Duodenal mucosa (tissue), 2 donors: ENCODE data around the gene CCHCR1.
A peak's percentile ranks its signal among the peaks of the same experiment; 100 is the strongest.

ENCODE experiments used
- H3K27ac ChIP-seq: one replicate; pipeline ENCODE4 v1.7.0; 2013; ENCODE audit warnings: low read depth, low read length
- H3K27me3 ChIP-seq, 2 donors: one replicate each; pipeline ENCODE4 v1.7.0; 2013; ENCODE audit warnings: low read length in 2 of 2, control low read depth in 1 of 2; ENCODE audit not compliant: insufficient read depth in 2 of 2, control insufficient read depth in 1 of 2
- H3K36me3 ChIP-seq, 2 donors: one replicate each; pipeline ENCODE4 v1.7.0; 2013; ENCODE audit warnings: low read length in 2 of 2, control low read depth in 1 of 2; ENCODE audit not compliant: insufficient read depth in 2 of 2, control insufficient read depth in 1 of 2
- H3K4me1 ChIP-seq, 2 donors: one replicate each; pipeline ENCODE4 v1.7.0; 2013; ENCODE audit warnings: low read length in 2 of 2, control low read depth in 1 of 2; ENCODE audit not compliant: insufficient read depth in 2 of 2, control insufficient read depth in 1 of 2
- H3K4me3 ChIP-seq, 2 donors: one replicate each; pipeline ENCODE4 v1.7.0; 2013; ENCODE audit warnings: low read length in 2 of 2, low read depth in 1 of 2
- H3K9ac ChIP-seq, 2 donors: one replicate each; pipeline ENCODE4 v1.7.0; 2013; ENCODE audit warnings: low read length in 2 of 2, low read depth in 1 of 2
- H3K9me3 ChIP-seq, 2 donors: one replicate each; pipeline ENCODE4 v1.7.0; 2013; ENCODE audit warnings: low read length in 2 of 2, control low read depth in 1 of 2; ENCODE audit not compliant: control insufficient read depth in 1 of 2

Gene CCHCR1

DNA sequence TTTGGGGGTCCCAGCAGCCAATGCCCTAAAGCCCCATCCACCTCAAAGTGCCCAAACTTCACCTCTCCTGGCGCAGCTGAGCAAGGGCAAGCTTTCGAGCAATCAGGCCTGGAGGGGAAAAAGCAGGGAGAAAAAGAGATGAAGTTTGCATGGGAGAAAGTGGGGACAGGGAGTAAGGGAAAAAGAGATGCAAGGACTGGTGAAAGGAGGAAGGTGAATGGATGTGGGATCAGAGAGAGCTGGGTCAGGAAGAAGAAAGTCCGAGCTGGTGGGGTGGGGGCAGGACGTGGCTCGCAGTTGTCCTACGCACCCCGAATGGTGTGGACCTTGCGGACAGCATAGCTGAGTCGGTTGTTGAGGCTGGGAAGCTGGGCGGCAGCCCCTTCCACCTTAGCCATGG lies 12.2 kb downstream of the CCHCR1 start:
- Histone ChIP-seq H3K4me1 (peaks cover 27 to 29% of the 10 kb centered on the region in 2 donors), H3K9me3 (no peaks in the 10 kb centered on the region), H3K36me3 (peaks cover 5 to 13% of the 10 kb centered on the region in 2 donors), H3K27me3 (no peaks in the 10 kb centered on the region), H3K9ac (peak overlapping the region; percentile 39 to 52), H3K27ac (peak overlapping the region; percentile 30), H3K4me3 (peak overlapping the region; percentile 51 to 60)

DNA sequence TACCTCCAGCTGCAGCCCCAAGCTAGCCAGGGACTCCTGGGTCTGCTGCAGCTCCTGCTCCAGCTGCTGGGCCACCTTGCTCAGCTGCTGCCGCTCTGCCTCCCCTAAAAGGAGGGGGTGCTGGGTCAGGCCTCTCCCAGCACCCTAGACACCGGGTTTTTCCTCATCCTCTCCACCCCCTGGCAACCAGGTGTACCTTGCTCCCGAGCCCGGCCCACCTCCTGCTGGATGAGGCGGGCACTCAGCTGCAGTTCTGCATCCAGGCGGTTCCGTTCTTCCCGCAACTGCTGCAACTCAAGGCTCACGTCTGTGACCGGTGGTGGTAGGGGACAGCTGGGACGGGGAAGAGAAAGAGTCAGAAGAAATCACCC lies 12.6 kb downstream of the CCHCR1 start:
- H3K9ac ChIP-seq: peak overlapping the region; percentile 39 to 52
- H3K4me3 ChIP-seq: peak overlapping the region; percentile 51 to 60
- peaks cover 5 to 9% of the 10 kb centered on the region in 2 donors for H3K36me3 ChIP-seq
- H3K27me3 ChIP-seq: no peaks in the 10 kb centered on the region
- peaks cover 27 to 29% of the 10 kb centered on the region in 2 donors for H3K4me1 ChIP-seq
- H3K9me3 ChIP-seq: no peaks in the 10 kb centered on the region
- peak overlapping the region; percentile 67 for H3K27ac ChIP-seq

DNA sequence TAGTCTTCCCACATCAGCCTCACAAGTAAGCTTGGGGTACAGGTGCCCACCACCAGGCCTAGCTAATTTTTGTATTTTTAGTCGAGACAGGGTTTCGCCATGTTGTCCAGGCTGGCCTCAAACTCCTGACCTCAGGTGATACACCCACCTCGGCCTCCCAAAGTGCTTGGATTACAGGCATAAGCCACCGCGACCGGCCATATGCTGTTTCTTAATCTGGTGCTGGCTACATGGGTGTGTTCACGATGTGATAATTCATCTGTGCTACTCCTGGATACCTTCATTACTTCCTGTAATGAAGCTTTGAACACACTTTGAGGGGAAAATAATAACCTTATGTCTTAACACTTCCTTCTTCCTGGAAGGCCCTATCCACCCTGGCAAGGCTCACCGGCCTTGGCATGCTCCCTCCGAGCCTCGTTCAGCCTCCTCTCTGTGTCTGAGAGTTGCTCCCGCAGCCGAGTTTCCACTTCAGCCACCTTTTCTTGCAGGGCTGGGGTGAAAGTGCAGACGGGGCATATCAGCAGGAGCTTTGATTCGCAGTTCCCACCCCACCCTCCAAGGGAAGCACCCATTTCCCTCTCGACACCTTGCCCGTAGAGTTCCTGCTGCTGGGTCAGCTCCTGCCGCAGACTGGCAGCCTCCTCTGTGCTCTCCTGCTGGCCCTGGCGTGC lies 13.2 kb downstream of the CCHCR1 start:
- peaks cover 0 to 7% of the 10 kb centered on the region in 2 donors for H3K36me3 ChIP-seq
- H3K27me3 ChIP-seq: no peaks in the 10 kb centered on the region
- peak overlapping the region; percentile 39 to 52 for H3K9ac ChIP-seq
- peaks cover 27 to 29% of the 10 kb centered on the region in 2 donors for H3K4me1 ChIP-seq
- H3K27ac ChIP-seq: peak overlapping the region; percentile 67
- peak overlapping the region; percentile 51 to 60 for H3K4me3 ChIP-seq
- no peaks in the 10 kb centered on the region for H3K9me3 ChIP-seq

DNA sequence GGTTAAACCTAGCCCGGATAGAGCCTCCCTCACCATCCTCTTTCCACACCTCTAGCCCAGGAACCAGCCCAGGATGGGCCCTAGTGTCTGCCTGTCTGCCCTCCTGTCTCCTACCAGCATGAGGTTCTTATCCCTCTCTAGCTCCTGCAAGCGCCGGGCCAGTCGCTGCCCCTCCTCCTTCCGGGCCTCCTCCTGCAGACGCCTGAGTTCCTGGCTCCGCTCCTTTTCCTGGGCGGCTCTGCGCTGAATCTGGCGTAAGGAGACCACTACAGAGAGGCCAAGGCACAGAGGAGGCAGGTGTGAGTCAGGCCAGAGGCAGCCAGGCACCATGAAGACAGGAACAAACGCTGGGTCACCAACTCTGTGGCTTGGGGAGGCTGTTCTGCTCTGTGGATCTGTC lies 14.5 kb downstream of the CCHCR1 start:
- no peak overlapping the region for H3K27ac ChIP-seq
- no peaks in the 10 kb centered on the region for H3K9me3 ChIP-seq
- peaks cover 27 to 29% of the 10 kb centered on the region in 2 donors for H3K4me1 ChIP-seq
- no peaks in the 10 kb centered on the region for H3K27me3 ChIP-seq
- H3K36me3 ChIP-seq: peaks cover 0 to 7% of the 10 kb centered on the region in 2 donors
- peak overlapping the region; percentile 6 to 15 for H3K9ac ChIP-seq
- no peak overlapping the region for H3K4me3 ChIP-seq

DNA sequence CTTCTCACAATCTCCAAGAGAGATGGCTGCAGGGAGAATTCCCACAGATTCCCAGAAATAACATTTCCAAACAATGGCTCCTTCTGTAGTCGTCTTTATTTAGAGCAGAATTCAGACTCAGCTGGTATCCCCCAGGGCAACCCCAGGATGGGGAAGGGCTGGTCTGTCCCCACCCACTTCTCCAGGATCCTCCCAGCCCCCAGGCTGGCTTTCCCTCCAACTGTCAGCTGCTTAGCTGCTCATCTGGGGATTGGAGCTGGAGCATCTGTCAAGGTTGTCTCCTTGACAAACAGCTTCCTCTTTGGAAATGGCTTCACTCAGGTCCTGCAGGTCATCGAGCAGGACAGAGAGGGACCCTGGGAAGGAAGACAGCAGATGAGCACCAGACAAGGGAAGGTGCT lies 15.2 kb downstream of the CCHCR1 start:
- Histone ChIP-seq H3K9ac (peak overlapping the region in 1 of 2 donors; percentile 6), H3K27ac (no peak overlapping the region), H3K27me3 (no peaks in the 10 kb centered on the region), H3K36me3 (peaks cover 0 to 7% of the 10 kb centered on the region in 2 donors), H3K4me1 (peaks cover 27 to 34% of the 10 kb centered on the region in 2 donors), H3K9me3 (no peaks in the 10 kb centered on the region), H3K4me3 (no peak overlapping the region)

DNA sequence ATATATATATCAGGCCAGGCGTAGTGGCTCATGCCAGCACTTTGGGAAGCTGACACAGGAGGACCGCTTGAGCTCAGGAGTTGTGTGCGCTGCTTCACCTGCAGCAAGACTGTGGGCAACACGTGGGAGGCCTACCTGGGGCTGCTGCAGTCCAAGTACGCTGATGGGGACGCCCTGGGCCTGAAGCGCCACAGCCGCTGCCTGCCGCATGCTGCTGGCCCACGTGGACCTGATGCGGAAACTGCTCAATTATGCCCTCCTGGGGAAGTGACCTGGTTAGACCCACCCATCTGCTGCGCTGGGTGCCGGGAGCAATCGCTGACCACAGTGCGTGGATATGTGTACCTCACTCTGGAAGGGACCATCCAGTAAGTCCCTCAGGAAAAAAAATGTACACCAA lies 17.0 kb downstream of the CCHCR1 start:
- Histone ChIP-seq H3K4me1 (peaks cover 20 to 29% of the 10 kb centered on the region in 2 donors), H3K4me3 (no peak overlapping the region), H3K9ac (no peak overlapping the region), H3K27me3 (no peaks in the 10 kb centered on the region), H3K9me3 (no peaks in the 10 kb centered on the region), H3K27ac (no peak overlapping the region), H3K36me3 (peaks cover 0 to 7% of the 10 kb centered on the region in 2 donors)

DNA sequence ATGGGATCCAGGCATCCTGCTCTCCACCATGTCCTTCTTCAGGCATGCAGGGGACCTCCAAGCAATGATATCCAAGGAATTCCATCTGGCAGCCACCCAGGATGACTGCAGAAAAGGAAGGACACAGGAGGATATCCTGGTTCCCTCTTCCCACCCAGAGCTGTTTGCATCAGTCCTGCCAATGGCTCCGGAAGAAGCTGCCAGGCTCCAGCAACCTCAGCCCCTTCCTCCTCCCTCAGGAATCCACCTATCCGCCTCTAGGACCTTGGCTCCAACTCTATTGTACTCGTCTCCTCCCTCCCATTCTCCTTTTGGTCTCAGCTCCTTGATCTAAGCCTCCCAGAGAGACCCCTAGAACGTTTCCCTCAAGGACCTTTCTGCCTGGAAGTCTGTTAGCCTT lies 18.0 kb downstream of the CCHCR1 start:
- Histone ChIP-seq H3K9ac (no peak overlapping the region), H3K4me1 (peaks cover 15 to 22% of the 10 kb centered on the region in 2 donors), H3K4me3 (no peak overlapping the region), H3K9me3 (no peaks in the 10 kb centered on the region), H3K27me3 (no peaks in the 10 kb centered on the region), H3K27ac (no peak overlapping the region), H3K36me3 (peaks cover 0 to 7% of the 10 kb centered on the region in 2 donors)

DNA sequence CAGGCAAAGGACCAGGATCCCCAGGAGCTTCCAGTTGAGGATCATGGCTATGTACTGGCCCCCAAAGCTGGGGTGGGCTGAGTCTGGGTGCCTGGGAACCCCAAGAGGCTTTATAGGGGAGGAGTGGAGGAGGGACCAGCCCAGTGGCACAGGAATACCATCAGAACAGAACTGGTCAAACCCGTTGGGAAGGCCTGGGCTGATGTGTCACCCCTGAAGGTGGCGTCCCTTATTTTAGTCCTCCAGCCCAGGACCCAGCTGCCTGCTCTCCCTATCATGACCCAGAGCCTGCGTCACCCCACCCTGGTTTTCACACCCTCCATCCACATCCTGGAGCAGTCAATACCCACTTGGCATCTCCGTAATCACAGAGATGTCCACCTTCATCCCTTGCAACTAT lies 18.6 kb downstream of the CCHCR1 start, which contains the start of gene PSORS1C2:
TSS of gene PSORS1C2 (minus strand) at position 85 of the 400 bp plus-strand sequence. CDS start at position 45, 40 bp downstream.
- Histone ChIP-seq H3K27ac (no peak within 1 kb of the TSS), H3K9ac (peak within 1 kb of the TSS; percentile 53 to 60)

DNA sequence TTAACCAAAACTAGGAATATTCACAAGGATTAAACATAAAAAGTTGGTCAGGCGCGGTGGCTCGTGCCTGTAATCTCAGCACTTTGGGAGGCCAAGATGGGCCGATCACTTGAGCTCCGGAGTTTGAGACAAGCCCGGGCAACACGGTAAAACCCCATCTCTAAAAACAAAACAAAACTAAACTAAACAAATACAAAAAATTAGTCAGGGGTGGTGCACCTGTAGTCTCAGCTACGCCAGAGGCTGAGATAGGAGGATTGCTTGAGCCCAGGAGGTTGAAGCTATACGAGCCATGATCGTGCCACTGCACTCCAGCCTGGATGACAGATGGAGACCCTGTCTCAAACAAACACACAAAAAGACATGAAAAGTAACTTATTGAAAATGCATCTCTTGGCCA lies 21.9 kb downstream of the CCHCR1 start:
- H3K4me1 ChIP-seq: peaks cover 0 to 6% of the 10 kb centered on the region in 2 donors
- no peaks in the 10 kb centered on the region for H3K9me3 ChIP-seq
- no peak overlapping the region for H3K27ac ChIP-seq
- H3K36me3 ChIP-seq: no peaks in the 10 kb centered on the region
- no peaks in the 10 kb centered on the region for H3K27me3 ChIP-seq
- no peak overlapping the region for H3K9ac ChIP-seq
- H3K4me3 ChIP-seq: no peak overlapping the region

More for the DNA sequence above, 18.6 kb downstream of the CCHCR1 start, which contains the start of gene PSORS1C2:
- Histone ChIP-seq H3K4me3 (peak within 1 kb of the TSS; percentile 37 to 70), H3K9me3 (no peaks in the 10 kb centered on the region), H3K36me3 (peaks cover 0 to 7% of the 10 kb centered on the region in 2 donors), H3K4me1 (peaks cover 12 to 20% of the 10 kb centered on the region in 2 donors), H3K27me3 (no peaks in the 10 kb centered on the region)

DNA sequence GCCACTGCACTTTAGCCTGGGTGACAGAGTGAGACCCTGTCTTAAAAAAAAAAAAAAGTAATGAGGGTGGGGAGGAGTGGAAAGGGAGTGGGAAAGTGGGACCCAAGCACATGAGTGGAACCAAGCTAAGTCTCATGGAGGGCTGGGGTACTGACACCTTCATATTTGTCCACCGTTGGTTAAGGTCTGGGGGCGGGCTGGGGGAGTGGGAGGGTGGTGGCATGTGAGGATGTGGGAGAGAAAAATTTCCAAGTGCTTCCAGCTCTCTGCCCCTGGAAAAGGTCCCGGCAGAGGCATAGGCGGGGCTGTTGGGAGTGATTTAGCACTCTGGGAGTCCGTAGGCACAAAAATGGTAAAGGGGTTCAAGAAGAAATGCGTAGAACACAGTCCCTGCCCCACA lies 24.8 kb downstream of the CCHCR1 start:
- H3K27me3 ChIP-seq: no peaks in the 10 kb centered on the region
- no peaks in the 10 kb centered on the region for H3K9me3 ChIP-seq
- H3K27ac ChIP-seq: no peak overlapping the region
- no peak overlapping the region for H3K9ac ChIP-seq
- H3K4me3 ChIP-seq: no peak overlapping the region
- H3K36me3 ChIP-seq: no peaks in the 10 kb centered on the region
- peaks cover 0 to 4% of the 10 kb centered on the region in 2 donors for H3K4me1 ChIP-seq
